Endothelial cell of umbilical vein (primary cell): Measurements from ENCODE around the gene FLT4. TPM values are rescaled to one million over a fixed set of nuclear protein-coding genes. Genes with fewer than 3 reads are reported as not detected.

Source experiments
- BruUV-seq: library from RNA; stranded (reverse); fragments of 400-500 nt; replicated peaks from 2 replicates; lab custom pipeline; 2021; lab: Mats Ljungman, UMichigan
- CTCF ChIA-PET: fragments of 300-600, 350-600 bp; sonication (Branson Sonifier 250); formaldehyde crosslinking; loops from one replicate; lab custom pipeline; 2021; ENCODE audit warnings: antibody characterized with exemption, inconsistent platforms; lab: Charles Lee
- POLR2A ChIA-PET: fragments of 300-600, 350-600 bp; sonication (Branson Sonifier 250); formaldehyde crosslinking; loops from one replicate; lab custom pipeline; 2021; ENCODE audit warnings: antibody characterized with exemption, inconsistent platforms; lab: Charles Lee
- DNase-seq: peaks from one replicate; pipeline ENCODE4 v3.0.0-alpha.2; 2011; ENCODE audit warnings: low read depth, low spot score
- FAIRE-seq: peaks from 2 replicates; lab custom pipeline; 2011; peaks lifted over from hg19 to GRCh38; lab: Jason Lieb, UNC
- H2AFZ ChIP-seq: 2 replicates; pipeline ENCODE4 v1.6.0; 2012; ENCODE audit warnings: low read depth, low read length, control low read depth, inconsistent platforms
- H3K27ac ChIP-seq: 2 replicates; pipeline ENCODE4 v1.5.1; 2011; ENCODE audit warnings: low read depth, mild to moderate bottlenecking, control low read depth, low read length, moderate library complexity; ENCODE audit not compliant: insufficient read depth
- H3K27me3 ChIP-seq, 2 experiments: 2 replicates each; pipeline versions ENCODE4 v1.6.0 to v1.6.1; 2011; ENCODE audit warnings: low read length in 2 of 2, mixed read lengths in 1 of 2; ENCODE audit not compliant: control insufficient read depth in 2 of 2, insufficient read depth in 2 of 2
- H3K36me3 ChIP-seq, 2 experiments: 2 replicates in 1 of 2; 3 replicates in 1 of 2; pipeline ENCODE4 v1.5.1; 2011; ENCODE audit warnings: low read length in 2 of 2, mild to moderate bottlenecking in 1 of 2, moderate library complexity in 1 of 2; ENCODE audit not compliant: control insufficient read depth in 2 of 2, insufficient read depth in 2 of 2; ENCODE audit errors: extremely low read depth in 1 of 2
- H3K4me1 ChIP-seq: 3 replicates; pipeline ENCODE4 v1.5.1; 2011; ENCODE audit warnings: mild to moderate bottlenecking, low read length; ENCODE audit not compliant: control insufficient read depth, insufficient read depth; ENCODE audit errors: extremely low read depth
- H3K4me2 ChIP-seq: 2 replicates; pipeline ENCODE4 v1.6.1; 2011; ENCODE audit warnings: low read length, control low read depth, mixed read lengths; ENCODE audit not compliant: insufficient read depth
- H3K4me3 ChIP-seq, 3 experiments: fragments of 200-600 bp in 1 of 3; sonication (generic), shearing (Covaris generic) in 1 of 3; replicated peaks in 1 of 3; 2 replicates each; pipeline ENCODE4 v1.5.1; 2011 to 2016; ENCODE audit warnings: control low read depth in 3 of 3, low read length in 3 of 3, mild to moderate bottlenecking in 2 of 3, inconsistent platforms in 1 of 3, low read depth in 1 of 3, moderate library complexity in 1 of 3; ENCODE audit not compliant: insufficient read depth in 1 of 3
- H3K79me2 ChIP-seq: 2 replicates; pipeline ENCODE4 v1.6.0; 2012; ENCODE audit warnings: low read length, inconsistent platforms; ENCODE audit not compliant: control insufficient read depth, insufficient read depth
- H3K9ac ChIP-seq: replicated peaks from 2 replicates; pipeline ENCODE3; 2011; ENCODE audit warnings: low read length, control low read depth; ENCODE audit not compliant: insufficient read depth; ENCODE audit errors: extremely low read depth
- H3K9me1 ChIP-seq: replicated peaks from 3 replicates; pipeline ENCODE4 v1.6.0; 2011; ENCODE audit warnings: mild to moderate bottlenecking, low read length; ENCODE audit not compliant: control insufficient read depth, insufficient read depth; ENCODE audit errors: extremely low read depth
- H3K9me3 ChIP-seq: replicated peaks from 2 replicates; pipeline ENCODE4 v1.5.1; 2012; ENCODE audit warnings: low read length, inconsistent platforms; ENCODE audit not compliant: control insufficient read depth, insufficient read depth
- H4K20me1 ChIP-seq: replicated peaks from 2 replicates; pipeline ENCODE3; 2011; ENCODE audit warnings: mild to moderate bottlenecking, low read length; ENCODE audit not compliant: control insufficient read depth, insufficient read depth; ENCODE audit errors: extremely low read depth
- EZH2 ChIP-seq: IDR thresholded peaks from 2 replicates; pipeline ENCODE4 v1.6.1; 2012; ENCODE audit warnings: borderline replicate concordance, low read depth, mild to moderate bottlenecking, moderate library complexity, low read length, inconsistent platforms; ENCODE audit not compliant: severe bottlenecking
- FOS ChIP-seq: IDR thresholded peaks from 2 replicates; pipeline ENCODE4 v1.6.1; 2011; ENCODE audit warnings: mild to moderate bottlenecking, low read length, moderate library complexity, borderline replicate concordance; ENCODE audit not compliant: insufficient read depth
- GATA2 ChIP-seq: IDR thresholded peaks from 2 replicates; pipeline ENCODE4 v1.7.0; 2011; ENCODE audit warnings: low read depth, mild to moderate bottlenecking, moderate library complexity, mixed read lengths, low read length; ENCODE audit not compliant: insufficient read length, insufficient read depth
- JUN ChIP-seq: IDR thresholded peaks from 2 replicates; pipeline ENCODE4 v1.6.1; 2011; ENCODE audit warnings: borderline replicate concordance, low read depth; ENCODE audit not compliant: insufficient read length, insufficient read depth
- MYC ChIP-seq: IDR thresholded peaks from one replicate; pipeline ENCODE4 v1.6.1; 2011; ENCODE audit warnings: mild to moderate bottlenecking, low read depth, low read length
- POLR2A ChIP-seq: IDR thresholded peaks from 2 replicates; pipeline ENCODE4 v1.6.1; 2012; ENCODE audit warnings: low read depth, mild to moderate bottlenecking, control low read depth, low read length
- POLR2AphosphoS5 ChIP-seq: IDR thresholded peaks from 2 replicates; pipeline ENCODE4 v1.6.1; 2012; ENCODE audit warnings: low read depth, mild to moderate bottlenecking, control low read depth, low read length, moderate library complexity; ENCODE audit not compliant: insufficient read depth
- dilution Hi-C: fragments of 300-500 bp; cut with MboI; formaldehyde crosslinking; loops from one replicate; pipeline ENCODE4 v1.15.0; 2019; ENCODE audit warnings: low sequenced_read_pairs; ENCODE audit not compliant: extremely low pct_ligation_motif_present
- intact Hi-C: fragments of 100-400 bp; cut with micrococcal nuclease; formaldehyde crosslinking; loops from one replicate; pipeline ENCODE4 v1.10.0; 2022
- polyA plus RNA-seq, 4 experiments: library from polyadenylated mRNA; depleted of rRNA in 3 of 4; stranded (reverse) in 3 of 4; unstranded in 1 of 4; fragments of >200 nt; gene quantifications; 2 replicates each; pipeline versions ENCODE4 v1.2.1 to v1.2.3, GENCODE V29; 2011 to 2012; ENCODE audit warnings: missing spikeins in 1 of 4
- total RNA-seq: library from RNA; stranded (reverse); gene quantifications from 2 replicates; pipeline ENCODE4 v1.2.3, GENCODE V29; 2021
- TF ChIP-seq, protein P1 (sequence below), 2 donors: IDR thresholded peaks; 1 replicate in 1 of 2; 2 replicates in 1 of 2; pipeline ENCODE4 v1.5.1; 2011; ENCODE audit warnings: low read length in 2 of 2, mild to moderate bottlenecking in 2 of 2, moderate library complexity in 2 of 2, control low read depth in 1 of 2, inconsistent platforms in 1 of 2, low read depth in 1 of 2; ENCODE audit not compliant: insufficient read depth in 1 of 2; ENCODE audit errors: extremely low read depth in 1 of 2
- TF ChIP-seq, protein P2 (sequence below): IDR thresholded peaks from 2 replicates; pipeline ENCODE4 v1.6.1; 2011; ENCODE audit not compliant: insufficient read depth, insufficient read length

The FLT4 gene
- total and polyA plus RNA-seq, 2 donors (not counting 3 experiments of a cell fraction or from before 2014, with no cell fraction given), result 44.4 to 71.5 TPM

GRCh38 chr5:180603076-180603594 lies 46.3 kb downstream of the FLT4 start:
- H3K9ac ChIP-seq, result no peak overlapping the region

More at GRCh38 chr5:180603076-180603594, 46.3 kb downstream of the FLT4 start:
- Histone ChIP-seq H3K36me3 (no peaks in the 10 kb centered on the region), H3K9me1 (no peaks in the 10 kb centered on the region), H3K4me1 (peaks cover 3% of the 10 kb centered on the region), H2AFZ (no peak overlapping the region), H3K9me3 (no peaks in the 10 kb centered on the region), H3K4me3 (no peak overlapping the region), H3K27me3 (no peaks in the 10 kb centered on the region), H3K79me2 (no peaks in the 10 kb centered on the region), H3K27ac (no peak overlapping the region), H4K20me1 (no peaks in the 10 kb centered on the region), H3K4me2 (no peak overlapping the region)
- no TSS peak for BruUV-seq
- no peak for DNase-seq
- no peak for FAIRE-seq
- ChIA-PET POLR2A (no interaction called here), CTCF (no interaction called here)
- TF ChIP-seq POLR2A, result no peak
- no peak for TF ChIP-seq POLR2AphosphoS5
- TF ChIP-seq GATA2, result no peak
- TF ChIP-seq, protein P1, sequence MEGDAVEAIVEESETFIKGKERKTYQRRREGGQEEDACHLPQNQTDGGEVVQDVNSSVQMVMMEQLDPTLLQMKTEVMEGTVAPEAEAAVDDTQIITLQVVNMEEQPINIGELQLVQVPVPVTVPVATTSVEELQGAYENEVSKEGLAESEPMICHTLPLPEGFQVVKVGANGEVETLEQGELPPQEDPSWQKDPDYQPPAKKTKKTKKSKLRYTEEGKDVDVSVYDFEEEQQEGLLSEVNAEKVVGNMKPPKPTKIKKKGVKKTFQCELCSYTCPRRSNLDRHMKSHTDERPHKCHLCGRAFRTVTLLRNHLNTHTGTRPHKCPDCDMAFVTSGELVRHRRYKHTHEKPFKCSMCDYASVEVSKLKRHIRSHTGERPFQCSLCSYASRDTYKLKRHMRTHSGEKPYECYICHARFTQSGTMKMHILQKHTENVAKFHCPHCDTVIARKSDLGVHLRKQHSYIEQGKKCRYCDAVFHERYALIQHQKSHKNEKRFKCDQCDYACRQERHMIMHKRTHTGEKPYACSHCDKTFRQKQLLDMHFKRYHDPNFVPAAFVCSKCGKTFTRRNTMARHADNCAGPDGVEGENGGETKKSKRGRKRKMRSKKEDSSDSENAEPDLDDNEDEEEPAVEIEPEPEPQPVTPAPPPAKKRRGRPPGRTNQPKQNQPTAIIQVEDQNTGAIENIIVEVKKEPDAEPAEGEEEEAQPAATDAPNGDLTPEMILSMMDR (IDR thresholded peaks at IDR 0.05; ENCODE audit: extremely low read depth in 1 of 2, insufficient read depth in 1 of 2, low read depth in 1 of 2, low read length in 2 of 2), result no peak
- no peak for TF ChIP-seq MYC
- TF ChIP-seq, protein P2, sequence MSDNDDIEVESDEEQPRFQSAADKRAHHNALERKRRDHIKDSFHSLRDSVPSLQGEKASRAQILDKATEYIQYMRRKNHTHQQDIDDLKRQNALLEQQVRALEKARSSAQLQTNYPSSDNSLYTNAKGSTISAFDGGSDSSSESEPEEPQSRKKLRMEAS, result no peak
- no peak for TF ChIP-seq EZH2
- TF ChIP-seq JUN, result no peak
- no peak for TF ChIP-seq FOS
- intact Hi-C loops, result no loop called here
- dilution Hi-C loops, result no loop called here
